Transverse colon (tissue), 4 donors: ENCODE measurements around the gene CPAMD8. TPM values are rescaled to one million over a fixed set of nuclear protein-coding genes. Genes with fewer than 3 reads are reported as not detected.

Experiments used
- DNase-seq: peaks from one replicate; pipeline ENCODE4 v3.0.0-alpha.2; 2019
- H3K27ac ChIP-seq, 4 donors: fragments of 200-600 bp; sonication (generic); 2 replicates each; pipeline ENCODE4 v1.5.1; 2016 to 2018; ENCODE audit warnings: inconsistent platforms in 4 of 4
- H3K27me3 ChIP-seq: fragments of 200-600 bp; sonication (generic); 2 replicates; pipeline ENCODE4 v1.5.1; 2017; ENCODE audit warnings: inconsistent platforms
- H3K36me3 ChIP-seq, 4 donors: fragments of 200-600 bp; sonication (generic); 2 replicates each; pipeline ENCODE4 v1.5.1; 2017 to 2019; ENCODE audit warnings: inconsistent platforms in 4 of 4
- H3K4me1 ChIP-seq, 4 donors: fragments of 200-600 bp; sonication (generic); 2 replicates each; pipeline ENCODE4 v1.5.1; 2017 to 2020; ENCODE audit warnings: inconsistent platforms in 4 of 4
- H3K4me3 ChIP-seq, 4 donors: fragments of 200-600 bp; sonication (generic); 1 replicate in 1 of 4; 2 replicates in 3 of 4; pipeline versions ENCODE4 v1.5.1 to v1.6.1; 2017 to 2019; ENCODE audit warnings: inconsistent platforms in 4 of 4
- H3K9me3 ChIP-seq, 2 donors: fragments of 200-600 bp; sonication (generic); 2 replicates each; pipeline ENCODE4 v1.5.1; 2017 to 2019; ENCODE audit warnings: inconsistent platforms in 2 of 2
- CTCF ChIP-seq, 5 experiments: fragments of 200-600 bp in 3 of 5; fragments of 450-650 bp in 2 of 5; sonication (generic) in 3 of 5; IDR thresholded peaks; 1 replicate in 2 of 5; 2 replicates in 3 of 5; pipeline ENCODE4 v1.5.1; 2016 to 2017; ENCODE audit warnings: antibody characterized with exemption in 5 of 5, inconsistent platforms in 3 of 5, mild to moderate bottlenecking in 2 of 5, moderate library complexity in 1 of 5
- EP300 ChIP-seq: sonication (generic); formaldehyde crosslinking; IDR thresholded peaks from one replicate; pipeline ENCODE4 v1.6.1; 2017; ENCODE audit warnings: antibody characterized with exemption, low read depth
- POLR2A ChIP-seq: fragments of 450-650 bp; IDR thresholded peaks from one replicate; pipeline ENCODE4 v1.6.1; 2016; ENCODE audit warnings: antibody characterized with exemption, mild to moderate bottlenecking, moderate library complexity
- POLR2AphosphoS5 ChIP-seq, 3 donors: sonication (generic); formaldehyde crosslinking; IDR thresholded peaks; one replicate each; pipeline ENCODE4 v1.6.1; 2016; ENCODE audit warnings: antibody characterized with exemption in 3 of 3
- WGBS, 2 donors: methylation state at CpG; one replicate each; pipeline ENCODE4 v1.1.5; 2018; ENCODE audit warnings: low coverage in 1 of 2; 5-methylcytosine and 5-hydroxymethylcytosine counted together
- in situ Hi-C, 4 donors: fragments of 200-750 bp; cut with MboI; loops; one replicate each; pipeline versions ENCODE4 v1.15.0 to v1.15.1; 2017; ENCODE audit warnings: low sequenced_read_pairs in 3 of 4, low pct_ligation_motif_present in 1 of 4, low pct_unique_long_range_greater_than_20kb in 1 of 4
- intact Hi-C: fragments of 100-400 bp; cut with DNase I; formaldehyde crosslinking; loops from one replicate; pipeline ENCODE4 v1.15.1; 2023; ENCODE audit warnings: low total_unique reads
- total RNA-seq, 4 donors: library from RNA; depleted of rRNA; stranded (reverse); fragments of >200 nt; gene quantifications; one replicate each; pipeline ENCODE4 v1.1.0, GENCODE V29; 2016

CPAMD8 gene
- total RNA-seq, 4 donors from 2014 or later = 1.4 to 20.9 (median 7.7) TPM

DNA sequence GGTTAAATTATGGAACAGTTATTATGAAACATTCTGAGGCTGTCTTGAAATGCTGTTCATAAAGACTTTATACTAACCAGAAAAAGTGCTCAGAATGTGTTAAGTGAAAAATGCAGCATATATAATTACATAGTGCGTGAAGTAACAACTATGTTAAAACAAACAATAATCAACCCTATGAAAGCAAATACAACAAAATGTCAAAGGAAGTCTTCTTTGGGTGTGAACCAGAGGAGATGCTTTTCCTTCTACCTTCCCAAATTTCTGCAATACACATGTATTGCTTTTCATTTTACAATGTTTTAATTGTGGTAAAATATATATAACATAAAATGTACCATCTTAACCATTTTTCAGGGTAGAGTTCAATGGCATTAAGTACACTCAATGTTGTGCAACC, 92.1 kb downstream of the CPAMD8 start:
- no peak for DNase-seq
- in situ Hi-C loops (no loop called here), intact Hi-C loops (no loop called here)
- no peak for TF ChIP-seq POLR2AphosphoS5 (IDR thresholded peaks at IDR 0.05)
- no peak for TF ChIP-seq EP300
- TF ChIP-seq POLR2A = no peak
- TF ChIP-seq CTCF (IDR thresholded peaks at IDR 0.05) = no peak
- no peaks in the 10 kb centered on the region for H3K36me3 ChIP-seq
- no peaks in the 10 kb centered on the region for H3K4me1 ChIP-seq
- no peak overlapping the region for H3K27ac ChIP-seq
- 75 to 84% methylated on average over 1 of the region's 1 CpG for WGBS, 2 donors
- no peaks in the 10 kb centered on the region for H3K27me3 ChIP-seq
- H3K4me3 ChIP-seq = no peak overlapping the region
- H3K9me3 ChIP-seq = peaks cover 0 to 11% of the 10 kb centered on the region in 2 donors

GRCh38 chr19:16931306-16931705, 95.3 kb downstream of the CPAMD8 start:
- no peak overlapping the region for H3K4me3 ChIP-seq
- H3K27me3 ChIP-seq = no peaks in the 10 kb centered on the region
- in situ Hi-C loops = no loop called here
- H3K4me1 ChIP-seq = no peaks in the 10 kb centered on the region
- intact Hi-C loops = no loop called here
- TF ChIP-seq CTCF (IDR thresholded peaks at IDR 0.05) (no peak), EP300 (no peak), POLR2AphosphoS5 (IDR thresholded peaks at IDR 0.05) (no peak), POLR2A (no peak)
- H3K9me3 ChIP-seq = peaks cover 0 to 11% of the 10 kb centered on the region in 2 donors
- no peak for DNase-seq
- WGBS, 2 donors = 95% methylated on average over 4 of the region's 4 CpGs; no CpG with 5 or more reads in 1 of the 2 donors
- H3K36me3 ChIP-seq = no peaks in the 10 kb centered on the region
- no peak overlapping the region for H3K27ac ChIP-seq

DNA sequence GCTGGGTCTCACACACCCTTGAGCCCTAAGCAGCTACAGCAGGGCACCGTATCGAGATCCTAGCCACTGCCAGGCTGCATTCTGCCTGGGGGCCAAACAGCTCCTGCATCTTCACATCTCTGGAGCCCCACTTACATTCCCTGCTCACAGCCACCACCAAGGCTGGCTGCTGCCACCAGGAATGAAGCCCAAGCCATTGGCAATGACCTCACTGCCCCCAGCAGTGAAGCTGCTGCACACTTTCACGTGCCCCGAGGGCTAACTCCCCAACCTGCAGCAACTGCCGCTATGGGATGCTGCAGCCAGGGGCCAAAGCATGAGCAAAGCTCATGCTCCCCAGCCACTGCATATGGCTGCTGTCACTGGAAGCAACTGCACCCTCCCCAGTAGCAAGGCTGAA, 95.9 kb downstream of the CPAMD8 start:
- in situ Hi-C loops = no loop called here
- WGBS, 2 donors = 73% methylated on average over 5 of the region's 5 CpGs; no CpG with 5 or more reads in 1 of the 2 donors
- no peak for DNase-seq

DNA sequence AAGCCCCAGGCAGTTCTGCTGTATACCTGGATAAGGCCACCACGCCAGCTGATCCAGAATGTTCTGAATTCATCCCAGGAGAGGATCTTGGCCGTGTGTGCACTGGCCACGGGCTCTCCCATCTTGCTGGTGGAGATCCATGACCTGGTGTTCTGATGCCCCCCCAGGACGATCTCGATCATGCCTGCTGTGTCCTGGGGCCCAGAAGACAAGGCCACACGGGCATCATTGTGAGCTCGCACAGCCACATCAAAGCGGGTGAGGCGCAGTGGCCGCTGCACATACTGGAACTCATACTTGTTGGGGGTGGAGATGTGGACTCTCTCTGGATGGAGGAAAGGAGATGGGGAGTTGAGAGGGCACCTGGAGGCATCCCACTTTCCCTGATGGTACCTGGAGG, 97.7 kb downstream of the CPAMD8 start:
- no peak for DNase-seq
- in situ Hi-C loops = no loop called here
- Histone ChIP-seq H3K9me3 (peaks cover 0 to 5% of the 10 kb centered on the region in 2 donors), H3K4me3 (no peak overlapping the region), H3K36me3 (no peaks in the 10 kb centered on the region), H3K27me3 (no peaks in the 10 kb centered on the region), H3K4me1 (no peaks in the 10 kb centered on the region), H3K27ac (no peak overlapping the region)
- intact Hi-C loops = no loop called here
- WGBS, 2 donors = 88 to 91% methylated on average over 4 to 10 of the region's 10 CpGs
- TF ChIP-seq POLR2AphosphoS5 (IDR thresholded peaks at IDR 0.05) = no peak
- no peak for TF ChIP-seq POLR2A
- no peak for TF ChIP-seq CTCF (IDR thresholded peaks at IDR 0.05)
- no peak for TF ChIP-seq EP300

More for the DNA sequence above, 95.9 kb downstream of the CPAMD8 start:
- no peaks in the 10 kb centered on the region for H3K4me1 ChIP-seq
- H3K27ac ChIP-seq = no peak overlapping the region
- no peaks in the 10 kb centered on the region for H3K27me3 ChIP-seq
- peaks cover 0 to 11% of the 10 kb centered on the region in 2 donors for H3K9me3 ChIP-seq
- H3K4me3 ChIP-seq = no peak overlapping the region
- H3K36me3 ChIP-seq = no peaks in the 10 kb centered on the region
- intact Hi-C loops = no loop called here
- TF ChIP-seq POLR2AphosphoS5 (IDR thresholded peaks at IDR 0.05) = no peak

- no peaks in the 10 kb centered on the region for H3K36me3 ChIP-seq
- no peak for DNase-seq
- no peak for TF ChIP-seq POLR2AphosphoS5 (IDR thresholded peaks at IDR 0.05)
- TF ChIP-seq POLR2A = no peak
- TF ChIP-seq EP300 = no peak
- in situ Hi-C loops (no loop called here), intact Hi-C loops (no loop called here)
- no peaks in the 10 kb centered on the region for H3K27me3 ChIP-seq
- WGBS, 2 donors = 98 to 100% methylated on average over 1 to 2 of the region's 2 CpGs
- H3K27ac ChIP-seq = no peak overlapping the region
- H3K4me3 ChIP-seq = no peak overlapping the region
- no peaks in the 10 kb centered on the region for H3K9me3 ChIP-seq
- no peaks in the 10 kb centered on the region for H3K4me1 ChIP-seq
Measured at GRCh38 chr19:16928351-16928750, 98.3 kb downstream of the CPAMD8 start.
